Measurements from ENCODE around the gene EML2.
A peak's percentile ranks its signal among the peaks of the same experiment; 100 is the strongest.
"Not testable (repeated sequence)": the region's sequence is repeated elsewhere in the genome, so short reads cannot be mapped to it uniquely, and the experiment has no call there.

The EML2 gene

GRCh38 chr19:45653634-45654033 lies 14.4 kb upstream of the EML2 start:
- no peak for DNase-seq (ENCODE audit: low spot score)

GRCh38 chr19:45650722-45651121 lies 11.5 kb upstream of the EML2 start:
- no peak for DNase-seq (ENCODE audit: low spot score)

GRCh38 chr19:45646345-45646698 lies 7.1 kb upstream of the EML2 start:
- DNase-seq (ENCODE audit: low spot score): no peak

- DNase-seq (ENCODE audit: low spot score): peak; percentile 99
Measured at GRCh38 chr19:45645631-45646344, 6.6 kb upstream of the EML2 start.

- no peak for DNase-seq (ENCODE audit: low spot score)
Measured at GRCh38 chr19:45645068-45645630, 6.0 kb upstream of the EML2 start.

GRCh38 chr19:45643927-45644771 lies 5.0 kb upstream of the EML2 start:
- DNase-seq (ENCODE audit: low spot score): peak; percentile 54

- peak; percentile 88 for DNase-seq (ENCODE audit: low spot score)
Measured at GRCh38 chr19:45643024-45643926, 4.1 kb upstream of the EML2 start.

GRCh38 chr19:45641274-45642105 lies 2.3 kb upstream of the EML2 start:
- peak; percentile 49 for DNase-seq (ENCODE audit: low spot score)

GRCh38 chr19:45640849-45641273 lies 1.7 kb upstream of the EML2 start:
- DNase-seq (ENCODE audit: low spot score): no peak

- DNase-seq (ENCODE audit: low spot score): no peak
Measured at GRCh38 chr19:45637890-45638667, 1.1 kb downstream of the EML2 start.

GRCh38 chr19:45636902-45637301 lies 2.3 kb downstream of the EML2 start:
- no peak for DNase-seq (ENCODE audit: low spot score)

- DNase-seq (ENCODE audit: low spot score): no peak
Measured at GRCh38 chr19:45636275-45636674, 2.9 kb downstream of the EML2 start.

GRCh38 chr19:45632468-45633196 lies 6.6 kb downstream of the EML2 start:
- no peak for DNase-seq (ENCODE audit: low spot score)

GRCh38 chr19:45630463-45630862 lies 8.7 kb downstream of the EML2 start:
- DNase-seq (ENCODE audit: low spot score): no peak

- DNase-seq (ENCODE audit: low spot score): no peak
Measured at GRCh38 chr19:45629704-45630103, 9.5 kb downstream of the EML2 start.

- DNase-seq (ENCODE audit: low spot score): not testable (repeated sequence)
Measured at GRCh38 chr19:45628219-45628618, 11.0 kb downstream of the EML2 start.

GRCh38 chr19:45623984-45624383 lies 15.2 kb downstream of the EML2 start:
- DNase-seq (ENCODE audit: low spot score): no peak

GRCh38 chr19:45621976-45622503 lies 17.2 kb downstream of the EML2 start:
- no peak for DNase-seq (ENCODE audit: low spot score)

GRCh38 chr19:45621389-45621788 lies 17.8 kb downstream of the EML2 start:
- DNase-seq (ENCODE audit: low spot score): no peak

GRCh38 chr19:45616704-45617017 lies 22.5 kb downstream of the EML2 start:
- no peak for DNase-seq (ENCODE audit: low spot score)

Measured in pons (tissue), 1 donor.